ENCODE results near the gene SDK1. TPM values are rescaled to one million over a fixed set of nuclear protein-coding genes. Genes with fewer than 3 reads are reported as not detected.

Gene SDK1
- total RNA-seq, 1 experiment from 2014 or later = 20.0 TPM

GRCh38 chr7:3691478-3692158 lies 390.6 kb downstream of the SDK1 start:
- Mint-ChIP-seq H3K4me1 (ENCODE audit: low read depth, unreplicated experiment) (peaks cover 11% of the 10 kb centered on the region), H3K9me3 (ENCODE audit: low read depth, unreplicated experiment) (no peaks in the 10 kb centered on the region), H3K4me3 (ENCODE audit: low read depth, unreplicated experiment) (no peak overlapping the region), H3K27me3 (ENCODE audit: unreplicated experiment) (no peaks in the 10 kb centered on the region), H3K36me3 (ENCODE audit: insufficient read depth, unreplicated experiment) (no peaks in the 10 kb centered on the region), H3K27ac (ENCODE audit: unreplicated experiment) (no peak overlapping the region)
- no peak for DNase-seq
- intact Hi-C loops (cut with micrococcal nuclease; ENCODE audit: unreplicated experiment) = no loop called here
- TF ChIP-seq CTCF (IDR thresholded peaks at IDR 0.05; ENCODE audit: unreplicated experiment) = no peak
- BruUV-seq (replicated peaks) = no TSS peak
- CTCF ChIA-PET = no interaction called here

GRCh38 chr7:3695602-3696001 lies 394.6 kb downstream of the SDK1 start:
- DNase-seq = peak; percentile 25
- no peaks in the 10 kb centered on the region for H3K9me3 Mint-ChIP-seq (ENCODE audit: low read depth, unreplicated experiment)
- peak; percentile 29 for TF ChIP-seq CTCF (IDR thresholded peaks at IDR 0.05; ENCODE audit: unreplicated experiment)
- H3K4me3 Mint-ChIP-seq (ENCODE audit: low read depth, unreplicated experiment) = no peak overlapping the region
- H3K27ac Mint-ChIP-seq (ENCODE audit: unreplicated experiment) = no peak overlapping the region
- intact Hi-C loops (cut with micrococcal nuclease; ENCODE audit: unreplicated experiment) = loop anchor here (1.0 kb wide), 1 partner anchor 202 kb away; no protein-coding TSS in a partner anchor
- peaks cover 11% of the 10 kb centered on the region for H3K4me1 Mint-ChIP-seq (ENCODE audit: low read depth, unreplicated experiment)
- H3K27me3 Mint-ChIP-seq (ENCODE audit: unreplicated experiment) = no peaks in the 10 kb centered on the region
- CTCF ChIA-PET = no interaction called here
- H3K36me3 Mint-ChIP-seq (ENCODE audit: insufficient read depth, unreplicated experiment) = no peaks in the 10 kb centered on the region
- BruUV-seq (replicated peaks) = no TSS peak

GRCh38 chr7:3696113-3696512 lies 395.1 kb downstream of the SDK1 start:
- intact Hi-C loops (cut with micrococcal nuclease; ENCODE audit: unreplicated experiment) = no loop called here
- Mint-ChIP-seq H3K4me1 (ENCODE audit: low read depth, unreplicated experiment) (peaks cover 11% of the 10 kb centered on the region), H3K36me3 (ENCODE audit: insufficient read depth, unreplicated experiment) (no peaks in the 10 kb centered on the region), H3K27me3 (ENCODE audit: unreplicated experiment) (no peaks in the 10 kb centered on the region), H3K9me3 (ENCODE audit: low read depth, unreplicated experiment) (no peaks in the 10 kb centered on the region), H3K27ac (ENCODE audit: unreplicated experiment) (no peak overlapping the region), H3K4me3 (ENCODE audit: low read depth, unreplicated experiment) (no peak overlapping the region)
- CTCF ChIA-PET = no interaction called here
- BruUV-seq (replicated peaks) = no TSS peak
- no peak for TF ChIP-seq CTCF (IDR thresholded peaks at IDR 0.05; ENCODE audit: unreplicated experiment)
- no peak for DNase-seq

- H3K27me3 Mint-ChIP-seq (ENCODE audit: unreplicated experiment) = no peaks in the 10 kb centered on the region
- no peak overlapping the region for H3K27ac Mint-ChIP-seq (ENCODE audit: unreplicated experiment)
- no peaks in the 10 kb centered on the region for H3K36me3 Mint-ChIP-seq (ENCODE audit: insufficient read depth, unreplicated experiment)
- H3K9me3 Mint-ChIP-seq (ENCODE audit: low read depth, unreplicated experiment) = no peaks in the 10 kb centered on the region
- no peak for DNase-seq
- BruUV-seq (replicated peaks) = no TSS peak
- intact Hi-C loops (cut with micrococcal nuclease; ENCODE audit: unreplicated experiment) = no loop called here
- CTCF ChIA-PET = no interaction called here
- no peak for TF ChIP-seq CTCF (IDR thresholded peaks at IDR 0.05; ENCODE audit: unreplicated experiment)
- no peaks in the 10 kb centered on the region for H3K4me1 Mint-ChIP-seq (ENCODE audit: low read depth, unreplicated experiment)
- H3K4me3 Mint-ChIP-seq (ENCODE audit: low read depth, unreplicated experiment) = no peak overlapping the region
Observed at GRCh38 chr7:3697472-3697871, 396.4 kb downstream of the SDK1 start.
